Spinal cord (tissue), 10 donors: ENCODE results near the gene COX7B2. TPM values are rescaled to one million over a fixed set of nuclear protein-coding genes. Genes with fewer than 3 reads are reported as not detected.
A peak's percentile ranks its signal among the peaks of the same experiment; 100 is the strongest.

ENCODE experiments used
- DNase-seq, 6 donors: peaks; one replicate each; pipeline versions ENCODE4 v3.0.0 to v3.0.0-alpha.2; 2013 to 2015; ENCODE audit warnings: low spot score in 6 of 6, low read depth in 4 of 6
- H3K27ac ChIP-seq: one replicate; pipeline ENCODE4 v1.5.1; 2013; ENCODE audit warnings: low read depth, low read length, control low read depth
- H3K27me3 ChIP-seq: one replicate; pipeline ENCODE4 v1.6.1; 2013; ENCODE audit warnings: low read length; ENCODE audit not compliant: control insufficient read depth, insufficient read depth
- H3K36me3 ChIP-seq: one replicate; pipeline ENCODE4 v1.6.1; 2013; ENCODE audit warnings: low read length; ENCODE audit not compliant: control insufficient read depth, insufficient read depth
- H3K4me1 ChIP-seq: one replicate; pipeline ENCODE4 v1.6.1; 2013; ENCODE audit warnings: low read length; ENCODE audit not compliant: control insufficient read depth, insufficient read depth
- H3K4me3 ChIP-seq: one replicate; pipeline ENCODE4 v1.5.1; 2013; ENCODE audit warnings: low read depth, low read length, control low read depth
- H3K9me3 ChIP-seq: one replicate; pipeline ENCODE4 v1.6.1; 2013; ENCODE audit warnings: low read length; ENCODE audit not compliant: control insufficient read depth, insufficient read depth
- WGBS: methylation state at CpG from one replicate; pipeline ENCODE4 v1.1.5; 2013; ENCODE audit warnings: missing lambda C conversion rate; ENCODE audit not compliant: insufficient coverage; 5-methylcytosine and 5-hydroxymethylcytosine counted together
- polyA plus RNA-seq, 2 donors: library from polyadenylated mRNA; unstranded; fragments of 120-200 nt; gene quantifications; one replicate each; pipeline ENCODE4 v1.2.1, GENCODE V29; 2013; ENCODE audit not compliant: insufficient read length in 2 of 2
- total RNA-seq, 2 donors: library from RNA; depleted of rRNA in 1 of 2; stranded (reverse); fragments of 120-200 nt in 1 of 2; fragments of >200 nt in 1 of 2; gene quantifications; one replicate each; pipeline versions ENCODE4 v1.2.3 to v1.2.4, GENCODE V29; 2013 to 2014
- donor health status: healthy.

The COX7B2 gene
- total and polyA plus RNA-seq, 4 donors = not detected

DNA sequence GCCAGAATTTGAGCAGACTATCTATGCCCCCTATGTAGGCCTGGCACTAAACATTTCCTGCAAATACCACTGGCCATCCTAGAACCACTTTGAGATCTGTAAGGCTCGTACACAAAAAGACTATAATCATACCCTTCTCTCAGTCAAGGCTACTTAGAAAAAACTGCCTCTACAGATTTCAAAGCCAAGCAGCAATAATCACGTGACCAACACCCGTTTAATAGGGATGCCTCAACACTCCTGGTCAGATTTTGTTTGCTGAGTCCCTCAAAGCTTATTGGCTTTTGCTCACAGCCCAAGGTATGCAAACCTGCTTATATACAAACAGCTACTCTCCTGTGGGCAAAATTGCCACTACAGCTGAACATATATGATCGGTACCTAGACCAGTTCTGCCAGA, 897 bp downstream of the COX7B2 start:
- no peaks in the 10 kb centered on the region for H3K36me3 ChIP-seq
- H3K4me1 ChIP-seq = no peaks in the 10 kb centered on the region
- H3K4me3 ChIP-seq = no peak overlapping the region
- no peaks in the 10 kb centered on the region for H3K9me3 ChIP-seq
- DNase-seq = no peak
- WGBS = 90% methylated on average over 4 of the region's 4 CpGs
- H3K27me3 ChIP-seq = no peaks in the 10 kb centered on the region
- no peak overlapping the region for H3K27ac ChIP-seq

- Histone ChIP-seq H3K36me3 (no peaks in the 10 kb centered on the region), H3K27ac (no peak overlapping the region), H3K4me1 (no peaks in the 10 kb centered on the region), H3K27me3 (no peaks in the 10 kb centered on the region), H3K4me3 (no peak overlapping the region), H3K9me3 (no peaks in the 10 kb centered on the region)
- peak in 1 of 6 donors; percentile 33 for DNase-seq
- WGBS = no CpG with 5 or more reads among the region's 1 CpG
Measured at GRCh38 chr4:46900082-46900481, 9.0 kb downstream of the COX7B2 start.

DNA sequence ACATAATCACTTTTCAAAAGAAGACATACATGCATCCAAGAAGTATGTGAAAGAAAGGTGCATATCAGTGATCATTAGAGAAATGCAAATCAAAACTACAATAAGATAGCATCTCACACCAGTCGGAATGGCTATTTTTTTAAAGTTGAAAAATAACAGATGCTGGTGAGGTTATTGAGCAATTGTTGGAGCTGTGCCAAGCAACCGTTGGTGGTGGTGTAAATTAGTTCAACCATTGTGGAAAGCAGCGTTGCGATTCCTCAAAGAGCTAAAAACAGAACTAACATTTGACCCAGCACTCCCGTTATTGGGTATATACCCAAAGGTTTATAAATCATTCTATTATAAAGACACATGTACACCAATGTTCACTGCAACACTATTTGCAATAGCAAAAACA, 14.2 kb downstream of the COX7B2 start:
- Histone ChIP-seq H3K4me3 (no peak overlapping the region), H3K9me3 (no peaks in the 10 kb centered on the region), H3K4me1 (no peaks in the 10 kb centered on the region), H3K27ac (no peak overlapping the region), H3K36me3 (no peaks in the 10 kb centered on the region), H3K27me3 (no peaks in the 10 kb centered on the region)
- no peak for DNase-seq
- no CpG with 5 or more reads among the region's 5 CpGs for WGBS

DNA sequence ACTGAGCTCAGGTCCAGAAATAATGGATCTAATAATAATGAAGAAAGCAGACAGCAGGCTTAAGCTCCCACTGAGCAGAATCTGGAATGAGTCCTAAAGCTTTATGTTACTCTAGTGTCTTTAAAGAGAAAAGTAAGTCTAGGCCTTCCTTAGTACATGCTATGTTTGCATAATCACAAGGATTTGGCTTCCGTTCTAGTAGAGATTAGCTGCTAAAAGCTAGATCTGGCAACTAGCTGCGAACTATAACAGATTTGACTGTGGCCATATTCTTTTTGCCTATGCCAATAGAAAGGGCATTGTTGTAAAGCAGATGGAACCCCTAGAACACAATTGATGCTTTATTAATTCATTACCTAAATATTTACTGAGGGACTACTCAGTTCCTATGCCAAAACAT, 19.0 kb downstream of the COX7B2 start:
- Histone ChIP-seq H3K36me3 (no peaks in the 10 kb centered on the region), H3K4me1 (no peaks in the 10 kb centered on the region), H3K9me3 (no peaks in the 10 kb centered on the region), H3K27me3 (no peaks in the 10 kb centered on the region), H3K27ac (no peak overlapping the region), H3K4me3 (no peak overlapping the region)
- WGBS = no CpG with 5 or more reads among the region's 2 CpGs
- peak in 2 of 6 donors; percentile 54 to 63 for DNase-seq

DNA sequence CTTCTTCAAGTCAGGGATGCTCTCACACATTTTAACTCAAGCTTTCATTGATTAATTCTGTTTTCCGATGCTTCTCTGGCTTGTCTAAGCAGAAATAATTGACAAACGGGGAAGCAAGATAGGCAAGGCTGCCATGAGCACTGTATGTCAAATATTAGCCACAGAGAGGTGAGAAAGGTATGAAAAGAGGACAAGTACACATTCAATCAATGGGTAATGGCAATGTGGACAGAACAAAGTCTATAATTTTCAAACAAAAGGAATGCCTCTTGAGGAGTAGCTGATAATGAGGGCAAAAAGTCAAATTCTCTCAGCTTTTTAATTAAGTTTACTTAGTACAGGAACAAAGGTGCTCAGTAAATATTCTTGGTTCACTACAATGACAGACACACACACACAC, 19.6 kb downstream of the COX7B2 start:
- DNase-seq = no peak
- Histone ChIP-seq H3K27ac (no peak overlapping the region), H3K4me3 (no peak overlapping the region), H3K27me3 (no peaks in the 10 kb centered on the region), H3K4me1 (no peaks in the 10 kb centered on the region), H3K9me3 (no peaks in the 10 kb centered on the region), H3K36me3 (no peaks in the 10 kb centered on the region)
- no CpG with 5 or more reads among the region's 2 CpGs for WGBS

- Histone ChIP-seq H3K27ac (no peak overlapping the region), H3K4me1 (no peaks in the 10 kb centered on the region), H3K27me3 (no peaks in the 10 kb centered on the region), H3K4me3 (no peak overlapping the region), H3K9me3 (no peaks in the 10 kb centered on the region), H3K36me3 (no peaks in the 10 kb centered on the region)
- no CpG with 5 or more reads among the region's 2 CpGs for WGBS
- peak in 2 of 6 donors; percentile 46 to 66 for DNase-seq
Measured at GRCh38 chr4:46886711-46887110, 22.3 kb downstream of the COX7B2 start.

DNA sequence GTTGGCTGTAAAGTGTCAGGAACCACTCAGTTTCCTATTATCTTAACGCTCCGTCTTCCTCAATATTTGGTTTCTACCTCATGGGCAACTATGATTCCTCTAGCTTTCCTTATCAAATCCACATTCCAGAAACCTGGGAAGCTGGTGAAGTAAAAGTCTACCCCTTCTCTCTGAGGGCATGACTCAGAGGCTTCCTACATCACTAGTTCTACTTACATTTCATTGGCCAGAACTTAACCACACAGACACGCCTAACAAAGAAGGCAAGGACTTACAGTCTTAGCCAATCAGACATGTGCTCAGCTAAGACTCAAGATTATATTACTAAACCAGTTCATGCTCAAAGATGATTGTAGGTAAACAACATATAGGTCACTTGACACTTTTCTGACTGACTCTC, 30.4 kb downstream of the COX7B2 start:
- Histone ChIP-seq H3K4me3 (no peak overlapping the region), H3K36me3 (no peaks in the 10 kb centered on the region), H3K27me3 (no peaks in the 10 kb centered on the region), H3K27ac (no peak overlapping the region), H3K4me1 (no peaks in the 10 kb centered on the region), H3K9me3 (no peaks in the 10 kb centered on the region)
- 92% methylated on average over 2 of the region's 3 CpGs for WGBS
- DNase-seq = no peak

- Histone ChIP-seq H3K4me3 (no peak overlapping the region), H3K4me1 (no peaks in the 10 kb centered on the region), H3K27ac (no peak overlapping the region), H3K36me3 (no peaks in the 10 kb centered on the region), H3K27me3 (no peaks in the 10 kb centered on the region), H3K9me3 (no peaks in the 10 kb centered on the region)
- WGBS = no CpG with 5 or more reads among the region's 1 CpG
- peak in 1 of 6 donors; percentile 64 for DNase-seq
Measured at GRCh38 chr4:46874811-46875210, 34.2 kb downstream of the COX7B2 start.

- H3K27me3 ChIP-seq = no peaks in the 10 kb centered on the region
- H3K36me3 ChIP-seq = no peaks in the 10 kb centered on the region
- no CpG with 5 or more reads among the region's 2 CpGs for WGBS
- no peak overlapping the region for H3K27ac ChIP-seq
- H3K4me3 ChIP-seq = no peak overlapping the region
- no peak for DNase-seq
- no peaks in the 10 kb centered on the region for H3K4me1 ChIP-seq
- no peaks in the 10 kb centered on the region for H3K9me3 ChIP-seq
Measured at GRCh38 chr4:46870411-46870810, 38.6 kb downstream of the COX7B2 start.

DNA sequence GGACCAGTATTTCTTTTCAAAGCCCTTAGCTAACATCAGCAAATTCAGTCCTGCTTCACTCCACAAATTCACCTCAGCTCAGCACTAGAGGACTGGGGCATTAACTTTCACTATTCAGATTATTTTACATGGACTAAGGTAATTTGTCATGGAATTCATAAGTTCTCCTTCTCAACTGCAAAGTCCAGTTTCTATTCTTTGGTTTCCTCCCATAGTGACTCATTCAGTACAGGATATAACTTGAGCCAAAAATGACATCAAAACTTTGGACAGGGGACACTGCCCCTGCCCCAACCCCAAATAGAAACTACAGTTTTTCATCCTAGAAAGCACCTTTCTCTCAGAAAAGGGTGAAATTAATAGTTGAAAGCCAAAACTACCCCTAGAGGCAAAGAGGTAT, 52.7 kb downstream of the COX7B2 start:
- DNase-seq = no peak
- Histone ChIP-seq H3K36me3 (no peaks in the 10 kb centered on the region), H3K9me3 (no peaks in the 10 kb centered on the region), H3K4me3 (no peak overlapping the region), H3K4me1 (no peaks in the 10 kb centered on the region), H3K27ac (no peak overlapping the region), H3K27me3 (no peaks in the 10 kb centered on the region)
